ENCODE results near the gene PRX.

DNA sequence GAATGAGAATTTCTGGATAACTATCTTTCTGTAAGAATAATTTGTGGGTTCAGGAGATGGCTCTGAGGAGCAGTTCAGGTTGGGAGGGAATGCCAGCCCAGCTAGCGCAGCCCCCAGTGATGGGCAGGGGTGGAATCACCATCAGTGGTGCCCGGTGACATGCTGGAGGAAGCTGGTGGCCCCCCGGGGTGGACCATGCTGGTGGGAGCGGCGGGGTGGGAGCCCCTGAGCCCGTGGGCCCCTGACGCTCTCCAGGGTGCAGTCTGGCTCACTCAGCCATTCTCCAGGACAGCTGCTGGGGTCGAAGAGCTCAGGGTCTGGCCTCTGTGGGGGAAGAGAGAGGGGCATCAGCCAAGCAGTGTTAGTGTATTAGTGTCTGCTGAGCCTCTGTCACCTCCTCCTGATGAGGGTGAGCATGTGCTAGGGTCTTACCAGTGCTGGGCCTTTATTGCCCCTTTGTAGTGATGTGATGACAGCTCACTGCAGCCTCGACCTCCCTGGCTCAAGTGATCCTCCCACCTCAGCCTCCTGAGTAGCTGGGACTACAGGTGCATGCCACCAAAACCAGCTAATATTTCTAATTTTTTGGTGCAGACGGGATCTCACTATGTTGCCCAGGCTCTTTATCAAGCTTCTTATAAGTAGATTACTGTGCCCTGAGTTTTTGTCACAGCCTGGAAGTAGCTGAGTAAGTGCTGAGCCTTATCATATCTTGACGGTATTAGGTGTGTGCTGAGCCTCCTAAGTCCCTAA is 33.6 kb downstream of the PRX start:
- TF ChIP-seq, protein P1, sequence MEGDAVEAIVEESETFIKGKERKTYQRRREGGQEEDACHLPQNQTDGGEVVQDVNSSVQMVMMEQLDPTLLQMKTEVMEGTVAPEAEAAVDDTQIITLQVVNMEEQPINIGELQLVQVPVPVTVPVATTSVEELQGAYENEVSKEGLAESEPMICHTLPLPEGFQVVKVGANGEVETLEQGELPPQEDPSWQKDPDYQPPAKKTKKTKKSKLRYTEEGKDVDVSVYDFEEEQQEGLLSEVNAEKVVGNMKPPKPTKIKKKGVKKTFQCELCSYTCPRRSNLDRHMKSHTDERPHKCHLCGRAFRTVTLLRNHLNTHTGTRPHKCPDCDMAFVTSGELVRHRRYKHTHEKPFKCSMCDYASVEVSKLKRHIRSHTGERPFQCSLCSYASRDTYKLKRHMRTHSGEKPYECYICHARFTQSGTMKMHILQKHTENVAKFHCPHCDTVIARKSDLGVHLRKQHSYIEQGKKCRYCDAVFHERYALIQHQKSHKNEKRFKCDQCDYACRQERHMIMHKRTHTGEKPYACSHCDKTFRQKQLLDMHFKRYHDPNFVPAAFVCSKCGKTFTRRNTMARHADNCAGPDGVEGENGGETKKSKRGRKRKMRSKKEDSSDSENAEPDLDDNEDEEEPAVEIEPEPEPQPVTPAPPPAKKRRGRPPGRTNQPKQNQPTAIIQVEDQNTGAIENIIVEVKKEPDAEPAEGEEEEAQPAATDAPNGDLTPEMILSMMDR (conservative IDR thresholded peaks at IDR 0.05; ENCODE audit: low read depth, low read length) = no peak
- TF ChIP-seq EZH2 (IDR thresholded peaks at IDR 0.05; ENCODE audit: low read length, unreplicated experiment) (no peak), EZH2phosphoT487 (IDR thresholded peaks at IDR 0.05; ENCODE audit: borderline replicate concordance, low read length) (no peak)
